Glutamatergic neuron (in vitro differentiated cells): ENCODE results near the gene PCED1B. TPM values are rescaled to one million over a fixed set of nuclear protein-coding genes. Genes with fewer than 3 reads are reported as not detected.

Experiments used
- DNase-seq: peaks from one replicate; pipeline ENCODE4 v3.0.0; 2022
- H3K27ac Mint-ChIP-seq: one replicate; pipeline ENCODE4 v1.8.0; 2020; ENCODE audit warnings: mild to moderate bottlenecking, mixed read lengths, inconsistent platforms; ENCODE audit not compliant: unreplicated experiment
- H3K27me3 Mint-ChIP-seq: one replicate; pipeline ENCODE4 v1.8.0; 2020; ENCODE audit warnings: mild to moderate bottlenecking, moderate library complexity, mixed read lengths, inconsistent platforms; ENCODE audit not compliant: unreplicated experiment
- H3K36me3 Mint-ChIP-seq: one replicate; pipeline ENCODE4 v1.8.0; 2020; ENCODE audit warnings: mild to moderate bottlenecking, mixed read lengths, inconsistent platforms; ENCODE audit not compliant: unreplicated experiment
- H3K4me1 Mint-ChIP-seq: one replicate; pipeline ENCODE4 v1.8.0; 2020; ENCODE audit warnings: mild to moderate bottlenecking, low read depth, mixed read lengths, inconsistent platforms; ENCODE audit not compliant: unreplicated experiment
- H3K4me3 Mint-ChIP-seq: one replicate; pipeline ENCODE4 v1.8.0; 2020; ENCODE audit warnings: mild to moderate bottlenecking, mixed read lengths, inconsistent platforms; ENCODE audit not compliant: unreplicated experiment
- H3K9me3 Mint-ChIP-seq: one replicate; pipeline ENCODE4 v1.8.0; 2020; ENCODE audit warnings: mild to moderate bottlenecking, moderate library complexity, mixed read lengths, inconsistent platforms; ENCODE audit not compliant: unreplicated experiment
- CTCF ChIP-seq: fragments of 200-600 bp; sonication (generic); IDR thresholded peaks from one replicate; pipeline ENCODE4 v1.5.0; 2021; ENCODE audit not compliant: partially characterized antibody, unreplicated experiment
- total RNA-seq: library from RNA; stranded (reverse); fragmentation: NEBNext Ultra II Directional; extraction: Animal tissue kit (Norgen Biotek cat#: 25700); gene quantifications from one replicate; pipeline ENCODE4 v1.2.1, GENCODE V29; 2021; ENCODE audit not compliant: unreplicated experiment

PCED1B gene
- total RNA-seq, 1 donor from 2014 or later, result 0.27 TPM

DNA sequence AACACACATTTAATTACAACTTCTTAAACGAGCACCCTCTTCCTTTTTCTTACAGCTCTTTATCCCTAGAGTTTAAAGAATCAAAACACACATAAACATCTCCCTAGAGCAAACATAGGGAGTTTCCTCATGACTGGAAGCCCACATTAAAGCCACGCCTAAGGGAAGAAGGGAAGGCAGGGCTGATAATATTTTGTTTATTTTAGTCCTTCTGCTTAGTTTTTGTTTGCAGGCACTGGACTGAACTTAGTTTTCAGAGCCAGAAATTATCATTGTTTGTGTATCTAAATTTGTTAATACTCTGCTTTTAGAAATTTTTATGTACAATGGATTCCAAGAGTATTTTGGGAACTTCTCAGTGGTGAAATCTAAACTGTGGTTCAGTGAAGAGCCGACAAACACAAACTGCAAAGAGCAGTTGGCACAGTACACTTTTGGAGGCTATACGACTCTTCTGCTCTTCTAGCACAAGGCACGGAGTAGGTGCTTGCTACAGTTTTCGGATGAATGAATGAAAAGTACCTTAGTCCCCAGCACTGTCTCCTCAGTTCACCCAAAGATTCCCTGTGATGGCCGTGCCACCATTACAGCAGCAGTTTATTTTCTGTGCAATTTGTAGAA is 18.0 kb downstream of the PCED1B start:
- H3K27me3 Mint-ChIP-seq, result no peaks in the 10 kb centered on the region
- no peak for TF ChIP-seq CTCF
- no peaks in the 10 kb centered on the region for H3K9me3 Mint-ChIP-seq
- no peaks in the 10 kb centered on the region for H3K36me3 Mint-ChIP-seq
- DNase-seq, result no peak
- H3K4me3 Mint-ChIP-seq, result no peak overlapping the region
- H3K4me1 Mint-ChIP-seq, result no peaks in the 10 kb centered on the region
- no peak overlapping the region for H3K27ac Mint-ChIP-seq

GRCh38 chr12:47098099-47098498 is 18.7 kb downstream of the PCED1B start:
- no peak for TF ChIP-seq CTCF
- no peaks in the 10 kb centered on the region for H3K9me3 Mint-ChIP-seq
- DNase-seq, result no peak
- H3K27me3 Mint-ChIP-seq, result no peaks in the 10 kb centered on the region
- no peak overlapping the region for H3K4me3 Mint-ChIP-seq
- H3K27ac Mint-ChIP-seq, result no peak overlapping the region
- no peaks in the 10 kb centered on the region for H3K4me1 Mint-ChIP-seq
- no peaks in the 10 kb centered on the region for H3K36me3 Mint-ChIP-seq

- DNase-seq, result no peak
- no peaks in the 10 kb centered on the region for H3K9me3 Mint-ChIP-seq
- H3K36me3 Mint-ChIP-seq, result no peaks in the 10 kb centered on the region
- no peak overlapping the region for H3K4me3 Mint-ChIP-seq
- H3K4me1 Mint-ChIP-seq, result no peaks in the 10 kb centered on the region
- no peak overlapping the region for H3K27ac Mint-ChIP-seq
- H3K27me3 Mint-ChIP-seq, result no peaks in the 10 kb centered on the region
- TF ChIP-seq CTCF, result no peak
Observed at GRCh38 chr12:47099610-47100009, 20.2 kb downstream of the PCED1B start.

DNA sequence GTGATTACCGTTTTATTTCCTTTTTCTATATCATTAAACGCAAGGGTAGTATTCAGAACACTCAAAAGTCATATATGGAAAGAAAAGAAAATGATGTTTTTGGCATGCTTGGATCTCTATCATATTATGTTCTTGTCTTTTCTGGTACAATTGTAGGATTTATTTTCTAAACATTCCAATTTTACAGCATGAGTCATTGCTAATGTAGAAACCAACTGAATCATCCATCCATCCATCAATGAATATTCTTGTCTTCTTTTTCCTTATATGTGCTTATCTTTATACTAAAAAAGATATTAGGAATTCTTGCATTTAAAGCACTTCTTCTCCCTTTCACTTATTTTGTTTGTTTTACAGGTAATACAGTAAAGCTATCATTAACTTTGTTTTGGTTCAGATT is 20.7 kb downstream of the PCED1B start:
- no peak overlapping the region for H3K27ac Mint-ChIP-seq
- H3K9me3 Mint-ChIP-seq, result no peaks in the 10 kb centered on the region
- no peaks in the 10 kb centered on the region for H3K4me1 Mint-ChIP-seq
- DNase-seq, result no peak
- no peaks in the 10 kb centered on the region for H3K27me3 Mint-ChIP-seq
- no peak for TF ChIP-seq CTCF
- no peaks in the 10 kb centered on the region for H3K36me3 Mint-ChIP-seq
- no peak overlapping the region for H3K4me3 Mint-ChIP-seq

DNA sequence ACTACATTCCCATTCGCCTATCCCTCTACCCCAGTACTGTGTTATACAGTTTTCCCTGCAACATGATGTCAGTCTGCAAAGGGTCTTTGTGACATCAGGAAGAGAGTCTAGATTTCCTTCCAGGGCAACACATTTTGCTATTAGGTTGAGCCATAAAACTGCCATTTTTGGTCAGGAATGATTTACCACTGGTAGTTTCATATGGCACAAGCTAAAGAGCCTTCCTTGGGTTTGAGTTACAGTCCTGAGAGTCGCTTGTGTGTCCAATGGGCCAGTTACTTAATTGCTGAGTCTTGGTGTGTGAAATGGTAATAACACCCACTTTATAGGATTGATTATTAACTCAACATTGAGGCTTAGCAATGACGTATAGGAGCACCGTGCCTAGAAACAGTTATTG is 23.0 kb downstream of the PCED1B start:
- no peaks in the 10 kb centered on the region for H3K36me3 Mint-ChIP-seq
- H3K9me3 Mint-ChIP-seq, result no peaks in the 10 kb centered on the region
- no peaks in the 10 kb centered on the region for H3K27me3 Mint-ChIP-seq
- no peak for DNase-seq
- no peak overlapping the region for H3K27ac Mint-ChIP-seq
- no peaks in the 10 kb centered on the region for H3K4me1 Mint-ChIP-seq
- H3K4me3 Mint-ChIP-seq, result no peak overlapping the region
- no peak for TF ChIP-seq CTCF
